ENCODE results near the gene DIO1. TPM values are rescaled to one million over a fixed set of nuclear protein-coding genes. Genes with fewer than 3 reads are reported as not detected.
A peak's percentile ranks its signal among the peaks of the same experiment; 100 is the strongest.

Gene DIO1
- total RNA-seq, 1 donor from 2014 or later: not detected

- no peak overlapping the region for H3K4me3 ChIP-seq (ENCODE audit: low read length in 3 of 3)
- H3K27ac ChIP-seq (ENCODE audit: low read depth, low read length): no peak overlapping the region
- no peak overlapping the region for H3K9ac ChIP-seq (ENCODE audit: low read depth in 1 of 3, low read length in 3 of 3)
- no peaks in the 10 kb centered on the region for H3K9me3 ChIP-seq (ENCODE audit: control insufficient read depth in 3 of 3, low read length in 3 of 3)
- no peaks in the 10 kb centered on the region for H3K27me3 ChIP-seq (ENCODE audit: control insufficient read depth in 3 of 3, insufficient read depth in 3 of 3, low read length in 3 of 3)
- H3K36me3 ChIP-seq (ENCODE audit: control insufficient read depth in 3 of 3, insufficient read depth in 3 of 3, low read length in 3 of 3): peaks cover 5 to 10% (median 8%) of the 10 kb centered on the region in 3 donors
- peaks cover 9 to 15% (median 10%) of the 10 kb centered on the region in 3 donors for H3K4me1 ChIP-seq (ENCODE audit: control insufficient read depth in 3 of 3, insufficient read depth in 3 of 3, low read length in 3 of 3)
Measured at GRCh38 chr1:53891678-53892077, 2.3 kb upstream of the DIO1 start.

GRCh38 chr1:53892911-53893310 is 1.1 kb upstream of the DIO1 start:
- H3K27ac ChIP-seq (ENCODE audit: low read depth, low read length): peak overlapping the region; percentile 26
- H3K4me1 ChIP-seq (ENCODE audit: control insufficient read depth in 3 of 3, insufficient read depth in 3 of 3, low read length in 3 of 3): peaks cover 12 to 24% (median 16%) of the 10 kb centered on the region in 3 donors

GRCh38 chr1:53894644-53895043 is 657 bp downstream of the DIO1 start:
- Histone ChIP-seq H3K36me3 (ENCODE audit: control insufficient read depth in 3 of 3, insufficient read depth in 3 of 3, low read length in 3 of 3) (no peaks in the 10 kb centered on the region), H3K27me3 (ENCODE audit: control insufficient read depth in 3 of 3, insufficient read depth in 3 of 3, low read length in 3 of 3) (no peaks in the 10 kb centered on the region), H3K4me3 (ENCODE audit: low read length in 3 of 3) (no peak overlapping the region), H3K4me1 (ENCODE audit: control insufficient read depth in 3 of 3, insufficient read depth in 3 of 3, low read length in 3 of 3) (peaks cover 20 to 34% (median 26%) of the 10 kb centered on the region in 3 donors), H3K9me3 (ENCODE audit: control insufficient read depth in 3 of 3, low read length in 3 of 3) (no peaks in the 10 kb centered on the region), H3K9ac (ENCODE audit: low read depth in 1 of 3, low read length in 3 of 3) (no peak overlapping the region), H3K27ac (ENCODE audit: low read depth, low read length) (no peak overlapping the region)

More at GRCh38 chr1:53892911-53893310, 1.1 kb upstream of the DIO1 start:
- Histone ChIP-seq H3K36me3 (ENCODE audit: control insufficient read depth in 3 of 3, insufficient read depth in 3 of 3, low read length in 3 of 3) (peaks cover 0 to 2% (median 0%) of the 10 kb centered on the region in 3 donors), H3K9ac (ENCODE audit: low read depth in 1 of 3, low read length in 3 of 3) (no peak overlapping the region), H3K9me3 (ENCODE audit: control insufficient read depth in 3 of 3, low read length in 3 of 3) (no peaks in the 10 kb centered on the region), H3K27me3 (ENCODE audit: control insufficient read depth in 3 of 3, insufficient read depth in 3 of 3, low read length in 3 of 3) (no peaks in the 10 kb centered on the region), H3K4me3 (ENCODE audit: low read length in 3 of 3) (no peak overlapping the region)

GRCh38 chr1:53895421-53895820 is 1.4 kb downstream of the DIO1 start:
- no peak overlapping the region for H3K27ac ChIP-seq (ENCODE audit: low read depth, low read length)
- no peaks in the 10 kb centered on the region for H3K36me3 ChIP-seq (ENCODE audit: control insufficient read depth in 3 of 3, insufficient read depth in 3 of 3, low read length in 3 of 3)
- H3K27me3 ChIP-seq (ENCODE audit: control insufficient read depth in 3 of 3, insufficient read depth in 3 of 3, low read length in 3 of 3): no peaks in the 10 kb centered on the region
- peaks cover 19 to 32% (median 25%) of the 10 kb centered on the region in 3 donors for H3K4me1 ChIP-seq (ENCODE audit: control insufficient read depth in 3 of 3, insufficient read depth in 3 of 3, low read length in 3 of 3)
- no peak overlapping the region for H3K9ac ChIP-seq (ENCODE audit: low read depth in 1 of 3, low read length in 3 of 3)
- H3K9me3 ChIP-seq (ENCODE audit: control insufficient read depth in 3 of 3, low read length in 3 of 3): no peaks in the 10 kb centered on the region
- H3K4me3 ChIP-seq (ENCODE audit: low read length in 3 of 3): no peak overlapping the region

- Histone ChIP-seq H3K4me1 (ENCODE audit: control insufficient read depth in 3 of 3, insufficient read depth in 3 of 3, low read length in 3 of 3) (peaks cover 18 to 30% (median 24%) of the 10 kb centered on the region in 3 donors), H3K4me3 (ENCODE audit: low read length in 3 of 3) (no peak overlapping the region), H3K27ac (ENCODE audit: low read depth, low read length) (no peak overlapping the region), H3K9ac (ENCODE audit: low read depth in 1 of 3, low read length in 3 of 3) (no peak overlapping the region), H3K9me3 (ENCODE audit: control insufficient read depth in 3 of 3, low read length in 3 of 3) (no peaks in the 10 kb centered on the region), H3K27me3 (ENCODE audit: control insufficient read depth in 3 of 3, insufficient read depth in 3 of 3, low read length in 3 of 3) (no peaks in the 10 kb centered on the region), H3K36me3 (ENCODE audit: control insufficient read depth in 3 of 3, insufficient read depth in 3 of 3, low read length in 3 of 3) (no peaks in the 10 kb centered on the region)
Measured at GRCh38 chr1:53896635-53897229, 2.7 kb downstream of the DIO1 start.

- H3K27ac ChIP-seq (ENCODE audit: low read depth, low read length): peak overlapping the region; percentile 55
- peak overlapping the region in 2 of 3 donors; percentile 49 to 53 for H3K4me3 ChIP-seq (ENCODE audit: low read length in 3 of 3)
- H3K27me3 ChIP-seq (ENCODE audit: control insufficient read depth in 3 of 3, insufficient read depth in 3 of 3, low read length in 3 of 3): no peaks in the 10 kb centered on the region
Measured at GRCh38 chr1:53899206-53899628, 5.2 kb downstream of the DIO1 start.

GRCh38 chr1:53899708-53900107 is 5.7 kb downstream of the DIO1 start:
- peaks cover 18 to 30% (median 24%) of the 10 kb centered on the region in 3 donors for H3K4me1 ChIP-seq (ENCODE audit: control insufficient read depth in 3 of 3, insufficient read depth in 3 of 3, low read length in 3 of 3)
- H3K27me3 ChIP-seq (ENCODE audit: control insufficient read depth in 3 of 3, insufficient read depth in 3 of 3, low read length in 3 of 3): no peaks in the 10 kb centered on the region
- no peak overlapping the region for H3K27ac ChIP-seq (ENCODE audit: low read depth, low read length)
- no peaks in the 10 kb centered on the region for H3K9me3 ChIP-seq (ENCODE audit: control insufficient read depth in 3 of 3, low read length in 3 of 3)
- no peak overlapping the region for H3K9ac ChIP-seq (ENCODE audit: low read depth in 1 of 3, low read length in 3 of 3)
- no peak overlapping the region for H3K4me3 ChIP-seq (ENCODE audit: low read length in 3 of 3)
- no peaks in the 10 kb centered on the region for H3K36me3 ChIP-seq (ENCODE audit: control insufficient read depth in 3 of 3, insufficient read depth in 3 of 3, low read length in 3 of 3)

More at GRCh38 chr1:53899206-53899628, 5.2 kb downstream of the DIO1 start:
- Histone ChIP-seq H3K9me3 (ENCODE audit: control insufficient read depth in 3 of 3, low read length in 3 of 3) (no peaks in the 10 kb centered on the region), H3K4me1 (ENCODE audit: control insufficient read depth in 3 of 3, insufficient read depth in 3 of 3, low read length in 3 of 3) (peaks cover 18 to 30% (median 24%) of the 10 kb centered on the region in 3 donors), H3K36me3 (ENCODE audit: control insufficient read depth in 3 of 3, insufficient read depth in 3 of 3, low read length in 3 of 3) (no peaks in the 10 kb centered on the region), H3K9ac (ENCODE audit: low read depth in 1 of 3, low read length in 3 of 3) (peak overlapping the region in 2 of 3 donors; percentile 61 to 65)

- H3K4me3 ChIP-seq (ENCODE audit: low read length in 3 of 3): no peak overlapping the region
- H3K9ac ChIP-seq (ENCODE audit: low read depth in 1 of 3, low read length in 3 of 3): no peak overlapping the region
Measured at GRCh38 chr1:53902235-53903138, 8.5 kb downstream of the DIO1 start.

GRCh38 chr1:53905509-53905908 is 11.5 kb downstream of the DIO1 start:
- peaks cover 0 to 3% (median 0%) of the 10 kb centered on the region in 3 donors for H3K36me3 ChIP-seq (ENCODE audit: control insufficient read depth in 3 of 3, insufficient read depth in 3 of 3, low read length in 3 of 3)
- H3K4me3 ChIP-seq (ENCODE audit: low read length in 3 of 3): no peak overlapping the region
- H3K9me3 ChIP-seq (ENCODE audit: control insufficient read depth in 3 of 3, low read length in 3 of 3): no peaks in the 10 kb centered on the region
- H3K9ac ChIP-seq (ENCODE audit: low read depth in 1 of 3, low read length in 3 of 3): no peak overlapping the region
- H3K4me1 ChIP-seq (ENCODE audit: control insufficient read depth in 3 of 3, insufficient read depth in 3 of 3, low read length in 3 of 3): no peaks in the 10 kb centered on the region
- H3K27ac ChIP-seq (ENCODE audit: low read depth, low read length): no peak overlapping the region
- no peaks in the 10 kb centered on the region for H3K27me3 ChIP-seq (ENCODE audit: control insufficient read depth in 3 of 3, insufficient read depth in 3 of 3, low read length in 3 of 3)

More at GRCh38 chr1:53902235-53903138, 8.5 kb downstream of the DIO1 start:
- no peaks in the 10 kb centered on the region for H3K27me3 ChIP-seq (ENCODE audit: control insufficient read depth in 3 of 3, insufficient read depth in 3 of 3, low read length in 3 of 3)
- H3K27ac ChIP-seq (ENCODE audit: low read depth, low read length): no peak overlapping the region
- peaks cover 0 to 3% (median 0%) of the 10 kb centered on the region in 3 donors for H3K36me3 ChIP-seq (ENCODE audit: control insufficient read depth in 3 of 3, insufficient read depth in 3 of 3, low read length in 3 of 3)
- H3K4me1 ChIP-seq (ENCODE audit: control insufficient read depth in 3 of 3, insufficient read depth in 3 of 3, low read length in 3 of 3): peaks cover 17 to 23% (median 19%) of the 10 kb centered on the region in 3 donors
- no peaks in the 10 kb centered on the region for H3K9me3 ChIP-seq (ENCODE audit: control insufficient read depth in 3 of 3, low read length in 3 of 3)

- H3K4me3 ChIP-seq (ENCODE audit: low read length in 3 of 3): no peak overlapping the region
- no peak overlapping the region for H3K9ac ChIP-seq (ENCODE audit: low read depth in 1 of 3, low read length in 3 of 3)
- no peaks in the 10 kb centered on the region for H3K4me1 ChIP-seq (ENCODE audit: control insufficient read depth in 3 of 3, insufficient read depth in 3 of 3, low read length in 3 of 3)
- H3K27me3 ChIP-seq (ENCODE audit: control insufficient read depth in 3 of 3, insufficient read depth in 3 of 3, low read length in 3 of 3): no peaks in the 10 kb centered on the region
- no peaks in the 10 kb centered on the region for H3K9me3 ChIP-seq (ENCODE audit: control insufficient read depth in 3 of 3, low read length in 3 of 3)
- no peak overlapping the region for H3K27ac ChIP-seq (ENCODE audit: low read depth, low read length)
- H3K36me3 ChIP-seq (ENCODE audit: control insufficient read depth in 3 of 3, insufficient read depth in 3 of 3, low read length in 3 of 3): peaks cover 0 to 3% (median 0%) of the 10 kb centered on the region in 3 donors
Measured at GRCh38 chr1:53906121-53906520, 12.1 kb downstream of the DIO1 start.
